Testis (tissue), 3 donors: Measurements from ENCODE around the gene ABCA12. TPM values are rescaled to one million over a fixed set of nuclear protein-coding genes. Genes with fewer than 3 reads are reported as not detected.

Experiments
- DNase-seq: peaks from one replicate; pipeline ENCODE4 v3.0.0-alpha.2; 2019
- H3K27ac ChIP-seq, 2 donors: fragments of 200-600 bp; sonication (generic); one replicate each; pipeline ENCODE4 v1.5.1; 2019
- H3K27me3 ChIP-seq: fragments of 200-600 bp; sonication (generic); one replicate; pipeline ENCODE4 v1.5.1; 2019
- H3K36me3 ChIP-seq: fragments of 200-600 bp; sonication (generic); one replicate; pipeline ENCODE4 v1.5.1; 2017; ENCODE audit warnings: low read depth; ENCODE audit errors: missing control alignments
- H3K4me1 ChIP-seq: fragments of 200-600 bp; sonication (generic); one replicate; pipeline ENCODE4 v1.5.1; 2019
- H3K4me3 ChIP-seq, 2 donors: fragments of 200-600 bp; sonication (generic); one replicate each; pipeline ENCODE4 v1.5.1; 2017 to 2019
- H3K9me3 ChIP-seq: fragments of 200-600 bp; sonication (generic); one replicate; pipeline ENCODE4 v1.5.1; 2017
- POLR2A ChIP-seq: fragments of 450-650 bp; IDR thresholded peaks from one replicate; pipeline ENCODE4 v1.6.1; 2017; ENCODE audit warnings: antibody characterized with exemption, mild to moderate bottlenecking, moderate library complexity
- WGBS, 2 donors: methylation state at CpG; one replicate each; pipeline ENCODE4 v1.1.5; 2018; 5-methylcytosine and 5-hydroxymethylcytosine counted together
- intact Hi-C: fragments of 100-400 bp; cut with DNase I; formaldehyde crosslinking; loops from one replicate; pipeline ENCODE4 v1.15.1; 2023; ENCODE audit warnings: low total_unique reads
- polyA plus RNA-seq: library from polyadenylated mRNA; stranded (reverse); fragments of 350-450 nt; fragmentation: Illumina TruSeq; extraction: RNeasy Lipid Tissue Mini Kit (QIAGEN cat#74804); gene quantifications from one replicate; pipeline ENCODE4 v1.2.3, GENCODE V29; 2014; ENCODE audit warnings: low read depth, low replicate concordance; ENCODE audit not compliant: insufficient read depth
- total RNA-seq, 2 donors: library from RNA; depleted of rRNA; stranded (reverse); fragments of >200 nt; gene quantifications; one replicate each; pipeline ENCODE4 v1.2.3, GENCODE V29; 2016
- TF ChIP-seq, protein P1 (sequence below), 3 experiments: fragments of 450-650 bp in 2 of 3; fragments of 200-600 bp in 1 of 3; sonication (generic) in 1 of 3; IDR thresholded peaks; one replicate each; pipeline ENCODE4 v1.5.1; 2016 to 2019; ENCODE audit warnings: antibody characterized with exemption in 3 of 3, mild to moderate bottlenecking in 2 of 3, moderate library complexity in 1 of 3

ABCA12 gene
- total and polyA plus RNA-seq, 3 donors from 2014 or later: 1.4 to 1.8 (median 1.6) TPM

GRCh38 chr2:214881647-214882202, 256.7 kb downstream of the ABCA12 start:
- Histone ChIP-seq H3K36me3 (no peaks in the 10 kb centered on the region), H3K9me3 (no peaks in the 10 kb centered on the region), H3K27ac (no peak overlapping the region), H3K27me3 (no peaks in the 10 kb centered on the region), H3K4me1 (no peaks in the 10 kb centered on the region), H3K4me3 (no peak overlapping the region)
- TF ChIP-seq, protein P1, sequence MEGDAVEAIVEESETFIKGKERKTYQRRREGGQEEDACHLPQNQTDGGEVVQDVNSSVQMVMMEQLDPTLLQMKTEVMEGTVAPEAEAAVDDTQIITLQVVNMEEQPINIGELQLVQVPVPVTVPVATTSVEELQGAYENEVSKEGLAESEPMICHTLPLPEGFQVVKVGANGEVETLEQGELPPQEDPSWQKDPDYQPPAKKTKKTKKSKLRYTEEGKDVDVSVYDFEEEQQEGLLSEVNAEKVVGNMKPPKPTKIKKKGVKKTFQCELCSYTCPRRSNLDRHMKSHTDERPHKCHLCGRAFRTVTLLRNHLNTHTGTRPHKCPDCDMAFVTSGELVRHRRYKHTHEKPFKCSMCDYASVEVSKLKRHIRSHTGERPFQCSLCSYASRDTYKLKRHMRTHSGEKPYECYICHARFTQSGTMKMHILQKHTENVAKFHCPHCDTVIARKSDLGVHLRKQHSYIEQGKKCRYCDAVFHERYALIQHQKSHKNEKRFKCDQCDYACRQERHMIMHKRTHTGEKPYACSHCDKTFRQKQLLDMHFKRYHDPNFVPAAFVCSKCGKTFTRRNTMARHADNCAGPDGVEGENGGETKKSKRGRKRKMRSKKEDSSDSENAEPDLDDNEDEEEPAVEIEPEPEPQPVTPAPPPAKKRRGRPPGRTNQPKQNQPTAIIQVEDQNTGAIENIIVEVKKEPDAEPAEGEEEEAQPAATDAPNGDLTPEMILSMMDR (IDR thresholded peaks at IDR 0.05): no peak
- TF ChIP-seq POLR2A: no peak
- WGBS, 2 donors: 80 to 83% methylated on average over 6 of the region's 6 CpGs
- no peak for DNase-seq
- intact Hi-C loops: no loop called here

Other genes starting within 250 kb of the ABCA12 start
- 10 to 100 TPM; 53.0 to 62.1 TPM for gene ATIC, start 173.4 kb upstream of the ABCA12 start, total RNA-seq
- 64.6 TPM for gene ATIC, start 173.4 kb upstream of the ABCA12 start, polyA plus RNA-seq